ENCODE data around the gene CCDC93. TPM values are rescaled to one million over a fixed set of nuclear protein-coding genes. Genes with fewer than 3 reads are reported as not detected.

Gene CCDC93
- total RNA-seq, 1 experiment from 2014 or later: 31.5 TPM

- Histone ChIP-seq H3K27me3 (ENCODE audit: control insufficient read depth, insufficient read depth, low read length) (no peaks in the 10 kb centered on the region), H3K4me3 (ENCODE audit: low read depth in 2 of 2, low read length in 2 of 2) (no peak overlapping the region), H3K36me3 (ENCODE audit: control insufficient read depth, insufficient read depth, low read length) (peaks cover 21% of the 10 kb centered on the region), H3K9me3 (ENCODE audit: control insufficient read depth, insufficient read depth, low read depth, low read length) (no peaks in the 10 kb centered on the region), H3K4me1 (ENCODE audit: control insufficient read depth, insufficient read depth, low read length) (no peaks in the 10 kb centered on the region), H3K27ac (ENCODE audit: low read length) (no peak overlapping the region)
- no peak for ATAC-seq
- TF ChIP-seq SIN3A (IDR thresholded peaks at IDR 0.05; ENCODE audit: borderline replicate concordance, insufficient read depth, low read depth, low read length): no peak
- TF ChIP-seq, protein P1, sequence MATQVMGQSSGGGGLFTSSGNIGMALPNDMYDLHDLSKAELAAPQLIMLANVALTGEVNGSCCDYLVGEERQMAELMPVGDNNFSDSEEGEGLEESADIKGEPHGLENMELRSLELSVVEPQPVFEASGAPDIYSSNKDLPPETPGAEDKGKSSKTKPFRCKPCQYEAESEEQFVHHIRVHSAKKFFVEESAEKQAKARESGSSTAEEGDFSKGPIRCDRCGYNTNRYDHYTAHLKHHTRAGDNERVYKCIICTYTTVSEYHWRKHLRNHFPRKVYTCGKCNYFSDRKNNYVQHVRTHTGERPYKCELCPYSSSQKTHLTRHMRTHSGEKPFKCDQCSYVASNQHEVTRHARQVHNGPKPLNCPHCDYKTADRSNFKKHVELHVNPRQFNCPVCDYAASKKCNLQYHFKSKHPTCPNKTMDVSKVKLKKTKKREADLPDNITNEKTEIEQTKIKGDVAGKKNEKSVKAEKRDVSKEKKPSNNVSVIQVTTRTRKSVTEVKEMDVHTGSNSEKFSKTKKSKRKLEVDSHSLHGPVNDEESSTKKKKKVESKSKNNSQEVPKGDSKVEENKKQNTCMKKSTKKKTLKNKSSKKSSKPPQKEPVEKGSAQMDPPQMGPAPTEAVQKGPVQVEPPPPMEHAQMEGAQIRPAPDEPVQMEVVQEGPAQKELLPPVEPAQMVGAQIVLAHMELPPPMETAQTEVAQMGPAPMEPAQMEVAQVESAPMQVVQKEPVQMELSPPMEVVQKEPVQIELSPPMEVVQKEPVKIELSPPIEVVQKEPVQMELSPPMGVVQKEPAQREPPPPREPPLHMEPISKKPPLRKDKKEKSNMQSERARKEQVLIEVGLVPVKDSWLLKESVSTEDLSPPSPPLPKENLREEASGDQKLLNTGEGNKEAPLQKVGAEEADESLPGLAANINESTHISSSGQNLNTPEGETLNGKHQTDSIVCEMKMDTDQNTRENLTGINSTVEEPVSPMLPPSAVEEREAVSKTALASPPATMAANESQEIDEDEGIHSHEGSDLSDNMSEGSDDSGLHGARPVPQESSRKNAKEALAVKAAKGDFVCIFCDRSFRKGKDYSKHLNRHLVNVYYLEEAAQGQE (IDR thresholded peaks at IDR 0.05; ENCODE audit: insufficient read depth in 1 of 2, low read depth in 2 of 2, low read length in 1 of 2): no peak
- TF ChIP-seq TCF7L2 (IDR thresholded peaks at IDR 0.05; ENCODE audit: low read depth, low read length): no peak
- TF ChIP-seq POLR2AphosphoS5 (IDR thresholded peaks at IDR 0.05; ENCODE audit: low read depth, low read length): no peak
- TF ChIP-seq, protein P2, sequence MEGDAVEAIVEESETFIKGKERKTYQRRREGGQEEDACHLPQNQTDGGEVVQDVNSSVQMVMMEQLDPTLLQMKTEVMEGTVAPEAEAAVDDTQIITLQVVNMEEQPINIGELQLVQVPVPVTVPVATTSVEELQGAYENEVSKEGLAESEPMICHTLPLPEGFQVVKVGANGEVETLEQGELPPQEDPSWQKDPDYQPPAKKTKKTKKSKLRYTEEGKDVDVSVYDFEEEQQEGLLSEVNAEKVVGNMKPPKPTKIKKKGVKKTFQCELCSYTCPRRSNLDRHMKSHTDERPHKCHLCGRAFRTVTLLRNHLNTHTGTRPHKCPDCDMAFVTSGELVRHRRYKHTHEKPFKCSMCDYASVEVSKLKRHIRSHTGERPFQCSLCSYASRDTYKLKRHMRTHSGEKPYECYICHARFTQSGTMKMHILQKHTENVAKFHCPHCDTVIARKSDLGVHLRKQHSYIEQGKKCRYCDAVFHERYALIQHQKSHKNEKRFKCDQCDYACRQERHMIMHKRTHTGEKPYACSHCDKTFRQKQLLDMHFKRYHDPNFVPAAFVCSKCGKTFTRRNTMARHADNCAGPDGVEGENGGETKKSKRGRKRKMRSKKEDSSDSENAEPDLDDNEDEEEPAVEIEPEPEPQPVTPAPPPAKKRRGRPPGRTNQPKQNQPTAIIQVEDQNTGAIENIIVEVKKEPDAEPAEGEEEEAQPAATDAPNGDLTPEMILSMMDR (IDR thresholded peaks at IDR 0.05): no peak
- in situ Hi-C loops (cut with HindIII; ENCODE audit: low pct_unique_long_range_greater_than_20kb, low sequenced_read_pairs) (no loop called here), intact Hi-C loops (cut with micrococcal nuclease; ENCODE audit: unreplicated experiment) (no loop called here)
- DNase-seq (ENCODE audit: low read depth, low spot score): no peak
- ChIA-PET POLR2A (no interaction called here), CTCF (no interaction called here)
- BruUV-seq (replicated peaks): no TSS peak
Measured at GRCh38 chr2:117943013-117943672, 70.7 kb downstream of the CCDC93 start.

- CTCF ChIA-PET: no interaction called here
Measured at GRCh38 chr2:117942551-117942950, 71.3 kb downstream of the CCDC93 start.

More at GRCh38 chr2:117942551-117942950, 71.3 kb downstream of the CCDC93 start:
- H3K27ac ChIP-seq (ENCODE audit: low read length): no peak overlapping the region
- TF ChIP-seq TCF7L2 (IDR thresholded peaks at IDR 0.05; ENCODE audit: low read depth, low read length) (no peak), POLR2AphosphoS5 (IDR thresholded peaks at IDR 0.05; ENCODE audit: low read depth, low read length) (no peak)
- TF ChIP-seq, protein P1 (IDR thresholded peaks at IDR 0.05; ENCODE audit: insufficient read depth in 1 of 2, low read depth in 2 of 2, low read length in 1 of 2): no peak
- H3K36me3 ChIP-seq (ENCODE audit: control insufficient read depth, insufficient read depth, low read length): peaks cover 21% of the 10 kb centered on the region
- H3K27me3 ChIP-seq (ENCODE audit: control insufficient read depth, insufficient read depth, low read length): no peaks in the 10 kb centered on the region
- POLR2A ChIA-PET: no interaction called here
- DNase-seq (ENCODE audit: low read depth, low spot score): no peak
- no peaks in the 10 kb centered on the region for H3K9me3 ChIP-seq (ENCODE audit: control insufficient read depth, insufficient read depth, low read depth, low read length)
- intact Hi-C loops (cut with micrococcal nuclease; ENCODE audit: unreplicated experiment) (no loop called here), in situ Hi-C loops (cut with HindIII; ENCODE audit: low pct_unique_long_range_greater_than_20kb, low sequenced_read_pairs) (no loop called here)
- no peak for ATAC-seq
- BruUV-seq (replicated peaks): no TSS peak
- no peak overlapping the region for H3K4me3 ChIP-seq (ENCODE audit: low read depth in 2 of 2, low read length in 2 of 2)
- H3K4me1 ChIP-seq (ENCODE audit: control insufficient read depth, insufficient read depth, low read length): no peaks in the 10 kb centered on the region
